OCI-LY1 (cell line): Measurements from ENCODE around the gene SERPINA4.

Experiments used
- H2AFZ ChIP-seq: fragments of 200-600 bp; sonication (generic), shearing (Covaris generic); 2 replicates; pipeline ENCODE4 v1.6.0; 2014; ENCODE audit warnings: antibody characterized with exemption, mild to moderate bottlenecking, low read length
- H3F3A ChIP-seq: fragments of 200-600 bp; sonication (generic), shearing (Covaris generic); 2 replicates; pipeline ENCODE4 v1.6.0; 2014; ENCODE audit warnings: mild to moderate bottlenecking, antibody characterized with exemption, low read length, moderate library complexity; ENCODE audit not compliant: insufficient read depth
- H3K27ac ChIP-seq: fragments of 200-600 bp; sonication (generic); 2 replicates; pipeline ENCODE4 v1.5.1; 2014; ENCODE audit warnings: low read length, mixed run types, mild to moderate bottlenecking, low read depth; ENCODE audit not compliant: poor library complexity, severe bottlenecking
- H3K27me3 ChIP-seq: fragments of 200-600 bp; sonication (generic); 2 replicates; pipeline ENCODE4 v1.6.0; 2014; ENCODE audit warnings: antibody characterized with exemption, mild to moderate bottlenecking, low read length, moderate library complexity; ENCODE audit not compliant: insufficient read depth
- H3K36me3 ChIP-seq: fragments of 200-600 bp; sonication (generic); 2 replicates; pipeline ENCODE4 v1.6.1; 2014; ENCODE audit warnings: mild to moderate bottlenecking, antibody characterized with exemption, low read length, moderate library complexity, mixed read lengths; ENCODE audit not compliant: insufficient read depth
- H3K4me1 ChIP-seq: fragments of 200-600 bp; sonication (generic); 2 replicates; pipeline ENCODE4 v1.5.1; 2014; ENCODE audit warnings: mild to moderate bottlenecking, low read length, moderate library complexity; ENCODE audit not compliant: insufficient read depth, severe bottlenecking
- H3K4me2 ChIP-seq: fragments of 200-600 bp; sonication (generic), shearing (Covaris generic); 2 replicates; pipeline ENCODE4 v1.6.1; 2014; ENCODE audit warnings: low read length
- H3K4me3 ChIP-seq: fragments of 200-600 bp; sonication (generic); 2 replicates; pipeline ENCODE4 v1.5.1; 2014; ENCODE audit warnings: low read length, low read depth, mild to moderate bottlenecking, mixed read lengths; ENCODE audit not compliant: poor library complexity, severe bottlenecking
- H3K79me2 ChIP-seq: fragments of 200-600 bp; shearing (Covaris generic); 2 replicates; pipeline ENCODE4 v1.6.1; 2016; ENCODE audit warnings: mixed run types, low read length, mixed read lengths; ENCODE audit not compliant: insufficient read depth
- H3K9ac ChIP-seq: fragments of 200-600 bp; sonication (generic), shearing (Covaris generic); 2 replicates; pipeline ENCODE4 v1.6.1; 2014; ENCODE audit warnings: mild to moderate bottlenecking, low read length, mixed read lengths
- H3K9me2 ChIP-seq: fragments of 200-600 bp; sonication (generic), shearing (Covaris generic); 2 replicates; pipeline ENCODE4 v1.6.1; 2014; ENCODE audit warnings: low read depth, mild to moderate bottlenecking, low read length, mixed read lengths
- H3K9me3 ChIP-seq: fragments of 200-600 bp; shearing (Covaris generic); 2 replicates; pipeline ENCODE4 v1.6.1; 2014; ENCODE audit warnings: low read length, mixed read lengths
- H4K20me1 ChIP-seq: fragments of 200-600 bp; sonication (generic), shearing (Covaris generic); 2 replicates; pipeline ENCODE4 v1.6.0; 2016; ENCODE audit warnings: mild to moderate bottlenecking, low read length; ENCODE audit not compliant: insufficient read depth
- CTCF ChIP-seq: fragments of 200-600 bp; sonication (generic), shearing (Covaris generic); IDR thresholded peaks from 2 replicates; pipeline ENCODE4 v1.5.1; 2017; ENCODE audit warnings: mild to moderate bottlenecking, antibody characterized with exemption, low read length, moderate library complexity, mixed read lengths
- EZH2 ChIP-seq: fragments of 200-600 bp; sonication (generic), shearing (Covaris generic); IDR thresholded peaks from 2 replicates; pipeline ENCODE4 v1.8.0; 2017; ENCODE audit warnings: borderline replicate concordance, mixed run types, mild to moderate bottlenecking, antibody characterized with exemption, low read length, moderate library complexity, mixed read lengths

SERPINA4 gene

GRCh38 chr14:94612174-94612573, 50.9 kb downstream of the SERPINA4 start, which contains the start of gene SERPINA3:
SERPINA3 (plus strand) TSS chr14:94612391; CDS start chr14:94614442, 2,051 bp downstream.
- Histone ChIP-seq H3K4me2 (no peak within 1 kb of the TSS), H3F3A (no peaks in the 10 kb centered on the region), H3K4me3 (no peak within 1 kb of the TSS), H4K20me1 (no peaks in the 10 kb centered on the region), H3K9me3 (no peaks in the 10 kb centered on the region), H3K36me3 (no peaks in the 10 kb centered on the region), H3K4me1 (no peaks in the 10 kb centered on the region), H3K79me2 (no peaks in the 10 kb centered on the region), H3K27ac (no peak within 1 kb of the TSS), H3K9ac (no peak within 1 kb of the TSS), H3K27me3 (no peaks in the 10 kb centered on the region), H3K9me2 (no peaks in the 10 kb centered on the region), H2AFZ (no peak within 1 kb of the TSS)
- no peak for TF ChIP-seq CTCF
- no peak for TF ChIP-seq EZH2

GRCh38 chr14:94612580-94613554, 51.6 kb downstream of the SERPINA4 start:
- Histone ChIP-seq H3K36me3 (no peaks in the 10 kb centered on the region; the same call in 1 of the 2 replicates), H3K9me2 (no peaks in the 10 kb centered on the region), H4K20me1 (no peaks in the 10 kb centered on the region), H3K27me3 (no peaks in the 10 kb centered on the region), H3K4me1 (no peaks in the 10 kb centered on the region), H3K27ac (no peak overlapping the region), H3K9me3 (0 out of 2 replicates have a peak, but pooled peaks cover 2% of the 10 kb centered on the region), H2AFZ (no peak overlapping the region), H3K4me3 (no peak overlapping the region), H3K4me2 (no peak overlapping the region), H3K9ac (no peak overlapping the region), H3F3A (no peaks in the 10 kb centered on the region), H3K79me2 (no peaks in the 10 kb centered on the region)
- no peak for TF ChIP-seq CTCF
- no peak for TF ChIP-seq EZH2

- H3K27me3 ChIP-seq = no peaks in the 10 kb centered on the region
- no peak for TF ChIP-seq EZH2
- TF ChIP-seq CTCF = no peak
- no peaks in the 10 kb centered on the region for H3K4me1 ChIP-seq
- no peak overlapping the region for H2AFZ ChIP-seq
- no peak overlapping the region for H3K27ac ChIP-seq
- H3K36me3 ChIP-seq = no peaks in the 10 kb centered on the region; the same call in 1 of the 2 replicates
- H3K9me3 ChIP-seq = 0 out of 2 replicates have a peak, but pooled peaks cover 2% of the 10 kb centered on the region
- H3K9me2 ChIP-seq = no peaks in the 10 kb centered on the region
- no peaks in the 10 kb centered on the region for H4K20me1 ChIP-seq
- no peak overlapping the region for H3K4me2 ChIP-seq
- no peaks in the 10 kb centered on the region for H3K79me2 ChIP-seq
- H3K9ac ChIP-seq = no peak overlapping the region
- H3F3A ChIP-seq = no peaks in the 10 kb centered on the region
- no peak overlapping the region for H3K4me3 ChIP-seq
Observed at GRCh38 chr14:94613720-94614644, 52.7 kb downstream of the SERPINA4 start.
